ENCODE data around the gene PGLYRP4.

The PGLYRP4 gene

GRCh38 chr1:153293851-153294250 is 54.8 kb downstream of the PGLYRP4 start:
- H4K20me1 ChIP-seq (ENCODE audit: insufficient read depth, low read length) = no peaks in the 10 kb centered on the region
- no peaks in the 10 kb centered on the region for H3K36me3 ChIP-seq (ENCODE audit: insufficient read depth, low read length)
- no peaks in the 10 kb centered on the region for H3K4me1 ChIP-seq (ENCODE audit: insufficient read depth, low read length)
- H3K4me3 ChIP-seq (ENCODE audit: low read depth in 1 of 2, low read length in 2 of 2) = no peak overlapping the region
- TF ChIP-seq, protein P1, sequence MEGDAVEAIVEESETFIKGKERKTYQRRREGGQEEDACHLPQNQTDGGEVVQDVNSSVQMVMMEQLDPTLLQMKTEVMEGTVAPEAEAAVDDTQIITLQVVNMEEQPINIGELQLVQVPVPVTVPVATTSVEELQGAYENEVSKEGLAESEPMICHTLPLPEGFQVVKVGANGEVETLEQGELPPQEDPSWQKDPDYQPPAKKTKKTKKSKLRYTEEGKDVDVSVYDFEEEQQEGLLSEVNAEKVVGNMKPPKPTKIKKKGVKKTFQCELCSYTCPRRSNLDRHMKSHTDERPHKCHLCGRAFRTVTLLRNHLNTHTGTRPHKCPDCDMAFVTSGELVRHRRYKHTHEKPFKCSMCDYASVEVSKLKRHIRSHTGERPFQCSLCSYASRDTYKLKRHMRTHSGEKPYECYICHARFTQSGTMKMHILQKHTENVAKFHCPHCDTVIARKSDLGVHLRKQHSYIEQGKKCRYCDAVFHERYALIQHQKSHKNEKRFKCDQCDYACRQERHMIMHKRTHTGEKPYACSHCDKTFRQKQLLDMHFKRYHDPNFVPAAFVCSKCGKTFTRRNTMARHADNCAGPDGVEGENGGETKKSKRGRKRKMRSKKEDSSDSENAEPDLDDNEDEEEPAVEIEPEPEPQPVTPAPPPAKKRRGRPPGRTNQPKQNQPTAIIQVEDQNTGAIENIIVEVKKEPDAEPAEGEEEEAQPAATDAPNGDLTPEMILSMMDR (IDR thresholded peaks at IDR 0.05; ENCODE audit: borderline replicate concordance, extremely low read depth, low read length, poor library complexity, severe bottlenecking) = no peak
- no peak for TF ChIP-seq EZH2 (IDR thresholded peaks at IDR 0.05; ENCODE audit: borderline replicate concordance, low read depth, low read length, severe bottlenecking)
- no peak overlapping the region for H2AFZ ChIP-seq (ENCODE audit: low read depth, low read length)
- no peaks in the 10 kb centered on the region for H3K79me2 ChIP-seq (ENCODE audit: insufficient read depth, low read length)
- ATAC-seq (ENCODE audit: insufficient read depth, low read depth) (no peak), DNase-seq (peak; percentile 17)
- H3K9me3 ChIP-seq (ENCODE audit: insufficient read depth, low read length, severe bottlenecking) = no peaks in the 10 kb centered on the region
- H3K27ac ChIP-seq (ENCODE audit: low read length) = no peak overlapping the region
- H3K27me3 ChIP-seq (ENCODE audit: insufficient read depth, low read length, poor library complexity) = peaks cover 5% of the 10 kb centered on the region
- H3K9ac ChIP-seq (ENCODE audit: low read depth, low read length) = no peak overlapping the region
- no peak overlapping the region for H3K4me2 ChIP-seq (ENCODE audit: insufficient read depth, low read length)

- Histone ChIP-seq H3K27me3 (ENCODE audit: insufficient read depth, low read length, poor library complexity) (peaks cover 5% of the 10 kb centered on the region), H3K9me3 (ENCODE audit: insufficient read depth, low read length, severe bottlenecking) (no peaks in the 10 kb centered on the region), H4K20me1 (ENCODE audit: insufficient read depth, low read length) (no peaks in the 10 kb centered on the region), H3K27ac (ENCODE audit: low read length) (no peak overlapping the region), H3K79me2 (ENCODE audit: insufficient read depth, low read length) (no peaks in the 10 kb centered on the region), H3K4me3 (ENCODE audit: low read depth in 1 of 2, low read length in 2 of 2) (no peak overlapping the region), H3K4me2 (ENCODE audit: insufficient read depth, low read length) (no peak overlapping the region), H3K36me3 (ENCODE audit: insufficient read depth, low read length) (no peaks in the 10 kb centered on the region), H3K4me1 (ENCODE audit: insufficient read depth, low read length) (no peaks in the 10 kb centered on the region), H2AFZ (ENCODE audit: low read depth, low read length) (no peak overlapping the region), H3K9ac (ENCODE audit: low read depth, low read length) (no peak overlapping the region)
- no peak for ATAC-seq (ENCODE audit: insufficient read depth, low read depth)
- DNase-seq = no peak
- no peak for TF ChIP-seq EZH2 (IDR thresholded peaks at IDR 0.05; ENCODE audit: borderline replicate concordance, low read depth, low read length, severe bottlenecking)
- TF ChIP-seq, protein P1 (IDR thresholded peaks at IDR 0.05; ENCODE audit: borderline replicate concordance, extremely low read depth, low read length, poor library complexity, severe bottlenecking) = no peak
These were observed 55.2 kb downstream of the PGLYRP4 start for GRCh38 chr1:153293480-153293775.

DNA sequence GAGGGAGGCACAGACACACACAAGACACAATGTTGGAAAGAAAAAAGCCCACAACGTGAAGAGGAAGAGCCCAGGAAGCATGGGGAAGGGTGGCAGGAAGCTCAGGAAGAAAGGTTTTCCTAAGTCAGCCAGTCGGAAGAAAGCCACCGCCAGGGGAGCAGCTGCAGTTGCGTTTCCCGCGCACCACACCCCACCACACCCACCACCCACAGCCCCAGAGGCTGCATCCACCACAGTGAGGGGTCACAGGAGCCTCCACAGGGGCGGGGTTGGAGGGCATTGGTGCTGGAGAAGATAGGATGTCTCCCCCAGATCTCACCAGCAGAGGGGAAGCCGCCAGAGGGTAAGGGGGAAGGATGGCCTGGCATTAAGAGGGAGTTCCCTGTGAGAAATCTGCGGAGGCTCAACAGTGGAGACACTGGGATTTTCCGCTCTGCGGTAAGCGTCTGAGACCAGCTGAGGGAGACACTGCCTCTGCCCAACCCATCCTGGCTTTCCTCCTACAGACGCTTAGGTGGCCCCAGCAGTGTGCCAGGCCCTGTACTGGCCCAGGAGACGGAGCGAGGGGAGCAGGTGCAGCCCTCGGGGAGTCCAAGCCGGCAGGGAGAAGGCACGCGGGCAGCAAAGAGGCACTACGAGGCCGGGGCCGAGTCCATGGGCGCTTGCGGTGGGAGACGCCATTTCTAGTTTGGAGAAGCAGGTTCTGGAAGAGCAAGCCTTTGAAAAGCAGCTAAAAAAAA is 55.7 kb downstream of the PGLYRP4 start:
- Histone ChIP-seq H3K36me3 (ENCODE audit: insufficient read depth, low read length) (no peaks in the 10 kb centered on the region), H3K4me2 (ENCODE audit: insufficient read depth, low read length) (no peak overlapping the region), H3K4me1 (ENCODE audit: insufficient read depth, low read length) (no peaks in the 10 kb centered on the region), H4K20me1 (ENCODE audit: insufficient read depth, low read length) (no peaks in the 10 kb centered on the region), H3K4me3 (ENCODE audit: low read depth in 1 of 2, low read length in 2 of 2) (no peak overlapping the region), H3K79me2 (ENCODE audit: insufficient read depth, low read length) (no peaks in the 10 kb centered on the region), H2AFZ (ENCODE audit: low read depth, low read length) (no peak overlapping the region), H3K27me3 (ENCODE audit: insufficient read depth, low read length, poor library complexity) (peaks cover 5% of the 10 kb centered on the region), H3K27ac (ENCODE audit: low read length) (no peak overlapping the region), H3K9ac (ENCODE audit: low read depth, low read length) (no peak overlapping the region), H3K9me3 (ENCODE audit: insufficient read depth, low read length, severe bottlenecking) (no peaks in the 10 kb centered on the region)
- DNase-seq (no peak), ATAC-seq (ENCODE audit: insufficient read depth, low read depth) (no peak)
- TF ChIP-seq, protein P1 (IDR thresholded peaks at IDR 0.05; ENCODE audit: borderline replicate concordance, extremely low read depth, low read length, poor library complexity, severe bottlenecking) = no peak
- no peak for TF ChIP-seq EZH2 (IDR thresholded peaks at IDR 0.05; ENCODE audit: borderline replicate concordance, low read depth, low read length, severe bottlenecking)
